Sigmoid colon (tissue), 4 donors: ENCODE data around the gene DTYMK.

Source experiments
- CTCF ChIP-seq, 4 experiments: fragments of 450-650 bp in 3 of 4; fragments of 200-600 bp in 1 of 4; IDR thresholded peaks; one replicate each; pipeline ENCODE4 v1.5.1; 2016 to 2019; ENCODE audit warnings: antibody characterized with exemption in 4 of 4, mild to moderate bottlenecking in 3 of 4, moderate library complexity in 2 of 4
- POLR2A ChIP-seq, 2 donors: fragments of 450-650 bp; IDR thresholded peaks; one replicate each; pipeline ENCODE4 v1.6.1; 2016; ENCODE audit warnings: antibody characterized with exemption in 2 of 2, mild to moderate bottlenecking in 2 of 2, moderate library complexity in 2 of 2
- POLR2AphosphoS5 ChIP-seq, 4 donors: sonication (generic); formaldehyde crosslinking; IDR thresholded peaks; one replicate each; pipeline ENCODE4 v1.6.1; 2017; ENCODE audit warnings: antibody characterized with exemption in 4 of 4

GRCh38 chr2:241652142-241652541, 34.5 kb downstream of the DTYMK start:
- TF ChIP-seq CTCF (IDR thresholded peaks at IDR 0.05) (no peak), POLR2AphosphoS5 (IDR thresholded peaks at IDR 0.05) (no peak), POLR2A (IDR thresholded peaks at IDR 0.05) (no peak)
